Measurements from ENCODE around the gene PTPRD.

The PTPRD gene

GRCh38 chr9:8392866-8393265, 2219.9 kb downstream of the PTPRD start:
- no peak for DNase-seq (ENCODE audit: low read depth, low spot score)

- peak; percentile 11 for DNase-seq (ENCODE audit: low read depth, low spot score)
Observed at GRCh38 chr9:8391566-8391965, 2221.2 kb downstream of the PTPRD start.

DNA sequence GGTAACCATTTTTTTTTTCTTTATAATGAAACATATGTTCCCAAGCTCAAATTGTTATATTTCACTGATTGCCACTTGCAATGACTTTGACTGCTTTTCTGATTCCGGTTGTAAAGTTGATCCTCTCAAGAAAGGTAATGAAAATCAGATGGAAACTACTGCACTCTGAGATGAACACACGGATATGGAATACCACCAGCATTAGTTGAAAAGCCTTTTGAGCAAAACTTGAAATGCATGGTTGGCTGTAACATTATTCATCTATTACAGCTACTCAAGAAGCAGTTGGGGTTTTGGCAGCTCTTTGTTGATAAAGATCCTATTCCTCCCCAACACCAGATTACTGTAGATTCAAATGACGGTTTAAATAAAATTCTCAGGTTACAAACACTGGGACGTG, 2221.7 kb downstream of the PTPRD start:
- no peak for DNase-seq (ENCODE audit: low read depth, low spot score)

DNA sequence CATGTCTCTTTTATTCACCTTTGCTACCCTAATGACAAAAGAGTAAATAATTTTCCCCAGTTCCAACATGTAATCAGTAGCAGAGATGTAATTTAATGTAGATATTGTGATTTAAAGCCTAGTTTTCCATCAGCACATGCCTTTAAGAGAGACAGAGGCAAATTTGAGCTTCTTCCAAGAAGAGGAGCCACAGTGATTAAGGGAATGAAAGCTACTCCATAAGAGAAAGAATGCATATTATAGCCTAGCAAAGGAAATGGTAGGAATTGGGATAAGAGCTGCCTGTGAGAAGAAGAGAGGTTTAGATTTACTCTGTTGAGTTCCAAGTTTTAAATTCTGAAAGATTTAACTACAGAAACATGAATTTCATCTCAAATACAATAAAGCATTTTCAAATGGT, 2222.2 kb downstream of the PTPRD start:
- DNase-seq (ENCODE audit: low read depth, low spot score), result no peak

GRCh38 chr9:8389531-8389930, 2223.3 kb downstream of the PTPRD start:
- peak; percentile 11 for DNase-seq (ENCODE audit: low read depth, low spot score)

GRCh38 chr9:8388132-8388531, 2224.7 kb downstream of the PTPRD start:
- DNase-seq (ENCODE audit: low read depth, low spot score), result no peak

DNA sequence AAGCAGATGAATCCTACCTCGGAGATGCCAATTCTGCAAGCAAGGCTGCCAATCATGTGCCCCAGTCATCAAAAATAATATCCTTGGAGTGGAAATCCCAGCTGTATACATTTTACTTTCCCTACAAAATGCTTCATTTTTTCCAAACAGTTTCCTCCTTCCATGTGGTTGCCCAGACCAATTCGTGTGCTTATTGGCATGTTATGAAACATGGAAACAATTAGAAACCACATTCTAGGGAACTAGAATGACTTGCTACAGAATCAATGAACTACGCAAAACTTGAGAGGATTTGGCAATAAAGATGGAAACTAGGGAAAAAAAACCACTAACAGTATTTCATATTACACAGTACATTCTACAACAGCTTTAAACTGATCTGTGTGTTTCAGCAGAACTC, 2228.7 kb downstream of the PTPRD start:
- DNase-seq (ENCODE audit: low read depth, low spot score), result no peak

- DNase-seq (ENCODE audit: low read depth, low spot score), result peak; percentile 16
Observed at GRCh38 chr9:8382777-8383527, 2229.8 kb downstream of the PTPRD start.

DNA sequence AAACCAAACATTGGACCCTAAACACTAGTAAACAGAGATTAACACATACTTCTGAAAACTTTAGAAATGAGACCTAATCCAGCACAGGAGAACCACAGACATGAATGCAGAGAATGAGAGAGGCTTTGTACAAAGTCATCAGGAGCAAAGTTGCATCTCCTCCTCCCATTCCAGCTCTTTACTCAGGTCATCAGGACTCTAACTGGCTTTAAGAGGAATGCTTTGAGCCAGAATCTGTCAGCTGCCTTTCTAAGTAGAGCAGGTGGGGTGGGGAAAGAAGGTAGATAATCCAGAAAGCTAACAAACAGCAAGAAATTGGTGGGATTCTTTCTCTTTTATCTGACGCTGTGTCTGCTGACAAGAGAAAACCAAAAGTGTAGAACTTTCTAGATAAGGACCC, 2230.5 kb downstream of the PTPRD start:
- DNase-seq (ENCODE audit: low read depth, low spot score), result peak; percentile 16

DNA sequence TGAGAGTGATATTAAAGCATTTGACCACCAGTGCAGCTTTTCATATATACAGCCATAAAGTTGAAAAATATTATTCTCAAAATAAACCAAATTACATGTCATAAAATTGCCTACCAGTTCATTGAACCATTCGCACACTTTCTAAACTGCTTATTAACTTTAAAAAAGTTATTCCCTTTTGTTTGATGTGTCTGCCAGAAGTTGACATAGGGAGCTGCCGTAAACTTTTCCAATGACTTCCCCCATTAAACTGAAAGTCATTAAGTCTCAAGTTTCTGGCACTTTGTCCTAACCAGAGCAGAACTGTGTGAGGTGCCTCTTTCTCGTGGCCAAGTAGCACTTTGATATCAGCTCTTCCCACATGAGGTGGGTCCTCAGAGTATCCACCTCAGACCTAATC, 2231.2 kb downstream of the PTPRD start:
- no peak for DNase-seq (ENCODE audit: low read depth, low spot score)

DNA sequence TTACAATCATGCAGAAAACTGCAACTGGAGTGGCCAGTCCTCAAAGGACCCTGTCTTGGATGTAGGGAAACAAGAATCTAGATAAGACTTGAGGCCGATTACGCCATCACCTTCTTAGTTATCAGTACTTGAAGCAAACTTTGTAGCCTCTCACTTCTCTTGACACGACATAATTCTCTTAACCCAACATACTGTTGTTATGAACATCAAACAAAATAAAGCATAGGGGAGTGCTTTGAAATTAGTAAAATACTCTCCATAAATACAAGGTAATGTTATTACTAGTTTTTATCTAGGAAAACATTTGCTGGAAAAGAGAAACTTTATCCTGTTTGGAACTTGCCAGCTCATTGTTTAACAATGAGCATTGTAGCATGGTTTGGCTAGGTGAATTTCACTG, 2238.3 kb downstream of the PTPRD start:
- DNase-seq (ENCODE audit: low read depth, low spot score), result no peak

DNA sequence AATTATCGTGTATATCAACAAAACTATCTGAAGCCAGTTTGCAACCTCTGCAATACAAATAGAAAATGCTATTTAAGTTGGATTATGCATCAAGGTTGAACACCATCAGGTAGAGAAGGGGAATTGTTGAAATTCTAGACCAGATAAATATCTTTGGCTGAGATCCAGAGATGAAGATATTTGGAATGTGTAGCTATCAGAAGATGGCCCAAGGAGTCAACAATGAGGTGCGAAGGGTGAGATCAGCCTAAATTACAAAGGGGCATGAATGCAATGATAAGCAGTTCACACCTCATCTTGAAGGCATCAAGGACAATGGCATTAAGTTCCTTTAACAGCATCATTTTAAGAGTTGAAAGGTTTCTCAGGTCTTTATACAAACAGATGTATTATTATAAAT, 2241.1 kb downstream of the PTPRD start:
- DNase-seq (ENCODE audit: low read depth, low spot score), result no peak

DNA sequence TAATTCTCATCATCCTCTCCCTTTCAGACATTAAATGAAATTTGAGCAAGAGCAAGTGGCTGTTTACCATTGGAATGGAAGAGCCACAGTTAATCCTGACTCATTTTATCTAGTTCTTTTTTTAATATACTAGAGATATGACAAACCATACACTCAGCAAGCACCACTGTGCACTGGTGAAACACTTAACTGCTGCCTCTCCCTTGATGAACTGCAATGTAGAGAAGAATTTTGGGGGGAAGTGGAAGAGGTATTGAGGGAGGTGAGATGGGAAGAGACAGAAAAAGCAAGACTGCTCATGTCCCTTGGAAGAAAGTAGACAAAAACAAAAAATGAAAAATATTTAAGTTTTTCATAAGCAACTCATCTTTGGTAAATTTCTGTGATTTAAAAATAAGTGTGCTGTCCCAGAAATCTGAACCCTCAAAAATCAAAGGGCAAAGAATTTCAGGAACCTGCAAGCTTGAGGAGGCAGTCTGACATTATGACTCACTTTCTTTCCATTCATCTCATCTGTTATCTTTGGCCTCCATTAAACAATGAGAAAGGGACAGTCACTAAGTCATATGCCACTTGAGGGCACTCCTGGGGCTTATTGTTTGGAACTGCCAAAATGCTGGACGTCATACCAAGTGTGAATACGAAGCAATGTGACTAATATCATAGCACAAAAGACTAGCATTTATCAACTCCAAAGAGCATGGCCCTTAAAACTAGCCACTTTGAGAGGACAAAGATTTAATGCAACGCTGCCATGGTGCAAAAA, 2246.5 kb downstream of the PTPRD start:
- peak; percentile 75 for DNase-seq (ENCODE audit: low read depth, low spot score)

DNA sequence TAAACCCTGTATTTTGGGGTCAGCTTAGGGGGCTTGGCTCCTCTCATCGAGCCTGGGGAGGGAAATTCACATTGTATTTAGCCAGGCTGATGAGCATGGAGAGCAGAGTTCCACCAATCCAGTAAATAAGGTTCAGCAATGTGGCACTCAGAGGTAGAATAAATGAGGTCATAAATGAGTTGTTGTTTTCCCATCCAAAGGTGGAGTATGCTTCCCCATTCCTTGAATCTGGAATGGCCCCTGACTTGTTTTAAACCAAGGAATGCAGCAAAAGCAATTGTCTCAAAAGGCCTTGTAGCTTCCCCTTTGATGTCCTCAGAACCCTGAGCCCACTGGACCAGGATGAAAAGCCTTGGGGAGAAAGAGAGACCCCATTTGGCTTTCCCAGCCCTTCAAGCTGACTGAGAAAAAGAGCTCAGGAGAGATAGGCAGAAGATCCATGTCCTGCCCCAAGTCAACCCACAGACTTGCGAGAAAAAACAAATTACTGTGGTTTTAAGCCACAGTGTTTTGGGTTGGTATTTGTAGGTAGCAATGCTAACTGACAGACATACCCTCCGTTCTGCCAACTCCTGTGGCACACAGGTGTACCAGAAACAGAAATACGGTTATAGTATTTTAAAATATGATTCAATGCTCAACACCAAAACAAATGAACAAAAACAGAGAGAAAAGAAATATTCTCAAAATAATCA, 2247.2 kb downstream of the PTPRD start:
- DNase-seq (ENCODE audit: low read depth, low spot score), result peak; percentile 39

GRCh38 chr9:8365029-8365428, 2247.8 kb downstream of the PTPRD start:
- peak; percentile 81 for DNase-seq (ENCODE audit: low read depth, low spot score)

DNA sequence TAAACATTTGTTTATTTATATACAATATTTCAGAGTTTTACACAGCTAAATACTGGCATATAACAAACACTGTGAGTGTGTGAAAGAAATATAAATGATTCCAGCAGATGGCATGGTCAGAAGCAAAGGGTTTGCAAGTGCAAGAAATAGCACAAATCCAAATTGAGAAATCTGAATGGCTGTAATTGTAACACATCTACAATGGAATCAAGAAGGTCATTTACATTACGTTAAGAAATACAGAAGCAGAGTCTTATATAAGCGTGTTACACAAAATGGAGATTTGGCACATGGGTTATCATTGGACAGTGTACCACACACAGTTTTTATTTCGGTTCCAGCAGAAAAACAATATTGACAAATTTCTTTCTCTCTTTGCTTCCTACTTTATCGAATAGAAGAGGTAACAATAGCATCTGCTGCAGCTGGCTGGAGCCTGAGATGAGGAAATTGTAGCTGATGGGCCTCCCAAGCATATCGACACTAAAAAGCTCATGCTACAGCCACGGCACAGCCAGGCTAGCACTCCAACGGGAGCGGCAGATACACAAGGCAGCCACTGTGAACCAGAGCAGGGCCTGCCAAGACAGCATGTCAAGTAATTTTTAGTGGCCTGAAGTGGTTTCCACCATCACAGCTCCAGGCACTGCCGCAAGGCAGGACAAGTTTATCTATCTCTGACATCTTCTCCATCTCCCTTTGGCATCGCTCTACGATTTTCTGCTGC, 2248.6 kb downstream of the PTPRD start:
- DNase-seq (ENCODE audit: low read depth, low spot score), result no peak

- no peak for DNase-seq (ENCODE audit: low read depth, low spot score)
Observed at GRCh38 chr9:8362250-8362649, 2250.6 kb downstream of the PTPRD start.

DNA sequence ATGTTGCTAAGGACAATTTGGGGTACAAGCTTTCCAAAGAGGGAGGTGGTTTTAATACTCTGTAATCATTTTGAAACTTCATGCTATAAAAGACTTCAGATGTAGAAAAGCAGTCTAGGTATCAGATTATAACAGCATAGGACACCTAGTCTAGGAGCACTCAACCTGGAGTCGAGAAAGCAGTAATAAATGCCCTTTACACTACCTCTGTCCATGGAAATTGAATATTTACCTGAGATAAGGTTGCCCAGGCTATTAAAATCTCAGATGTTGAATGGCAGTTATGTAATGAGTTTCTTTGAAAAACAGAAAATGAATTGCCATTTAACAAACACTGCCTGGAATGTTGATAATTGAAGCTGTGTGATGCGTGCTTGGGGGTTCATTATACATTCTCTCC, 2251.4 kb downstream of the PTPRD start:
- DNase-seq (ENCODE audit: low read depth, low spot score), result no peak

DNA sequence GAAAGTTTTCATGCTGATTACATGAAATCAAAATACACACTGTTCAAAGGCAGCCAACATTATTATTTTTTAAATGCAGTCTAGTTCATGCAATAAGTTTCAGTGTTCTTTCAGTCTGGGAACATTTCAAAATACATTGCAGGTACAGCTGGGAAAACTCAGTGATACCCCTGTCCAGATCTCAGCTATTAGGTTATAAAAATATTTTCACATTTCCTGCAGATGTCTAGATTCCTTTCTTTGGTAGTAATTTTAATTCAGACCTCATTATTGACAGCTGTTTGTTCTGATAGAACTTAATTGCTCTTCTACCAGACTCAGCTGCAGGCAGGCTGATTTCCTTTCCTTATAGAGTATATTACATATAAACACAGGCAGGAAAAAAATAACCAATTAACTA, 2256.4 kb downstream of the PTPRD start:
- no peak for DNase-seq (ENCODE audit: low read depth, low spot score)

- no peak for DNase-seq (ENCODE audit: low read depth, low spot score)
Observed at GRCh38 chr9:8351436-8351835, 2261.4 kb downstream of the PTPRD start.

DNA sequence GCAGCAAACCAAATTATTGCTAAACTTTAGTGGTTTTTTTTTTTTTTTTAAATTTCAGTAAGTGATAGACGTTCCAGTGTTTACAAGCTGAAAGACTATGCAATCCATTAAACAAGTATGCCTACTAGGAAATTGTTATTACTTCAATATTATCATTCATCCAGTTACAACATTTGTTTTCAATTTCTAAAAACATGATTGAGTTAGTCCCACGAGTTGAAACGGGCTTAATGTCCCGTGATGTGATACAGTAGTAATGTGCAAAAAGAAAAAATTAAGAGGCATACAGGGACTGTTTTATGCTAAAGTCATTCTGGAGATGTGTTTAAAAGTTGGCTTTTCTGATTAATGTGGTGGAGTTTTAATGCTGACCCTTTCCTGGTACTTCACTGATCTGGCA, 2262.9 kb downstream of the PTPRD start:
- no peak for DNase-seq (ENCODE audit: low read depth, low spot score)

GRCh38 chr9:8349376-8349775, 2263.4 kb downstream of the PTPRD start:
- DNase-seq (ENCODE audit: low read depth, low spot score), result no peak

Measured in astrocyte of the hippocampus (primary cell).